ENCODE measurements around the gene RBP5.

The RBP5 gene

DNA sequence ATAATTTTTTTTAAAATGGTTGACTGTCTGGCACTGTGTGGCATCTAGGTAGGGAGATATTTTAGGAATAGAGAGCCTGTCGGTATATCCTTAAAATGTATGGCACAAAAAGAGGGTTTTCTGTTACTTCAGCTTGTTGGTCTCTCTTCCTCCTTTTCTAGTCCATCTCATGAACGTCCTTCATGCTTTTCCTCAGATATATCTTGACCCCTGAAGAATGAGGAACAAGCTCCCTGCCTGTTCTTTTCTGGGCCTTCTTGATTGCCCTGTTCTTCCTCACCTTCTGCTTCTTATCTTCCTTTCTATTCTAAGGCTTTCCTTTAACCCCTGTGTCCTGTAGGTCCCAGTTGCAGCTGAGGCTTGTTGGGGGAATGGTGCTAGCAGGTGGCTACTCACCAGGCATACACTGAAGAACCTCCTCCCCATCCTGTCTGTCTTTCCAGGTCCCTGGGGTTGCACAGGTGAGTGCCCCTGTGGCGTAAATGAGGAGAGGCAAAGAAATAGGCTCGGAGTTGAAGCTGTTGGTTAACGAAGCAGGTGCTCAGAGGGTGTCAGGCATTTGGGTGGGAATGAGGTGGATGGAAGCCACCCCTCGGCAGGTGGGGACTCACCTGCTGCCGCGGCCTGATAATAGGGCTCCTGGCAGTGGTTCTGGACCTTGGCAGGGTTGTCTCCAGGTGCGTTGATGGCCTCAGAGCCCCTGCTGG, 29.2 kb downstream of the RBP5 start:
- DNase-seq, result peak in 1 of 2 experiments; percentile 39

DNA sequence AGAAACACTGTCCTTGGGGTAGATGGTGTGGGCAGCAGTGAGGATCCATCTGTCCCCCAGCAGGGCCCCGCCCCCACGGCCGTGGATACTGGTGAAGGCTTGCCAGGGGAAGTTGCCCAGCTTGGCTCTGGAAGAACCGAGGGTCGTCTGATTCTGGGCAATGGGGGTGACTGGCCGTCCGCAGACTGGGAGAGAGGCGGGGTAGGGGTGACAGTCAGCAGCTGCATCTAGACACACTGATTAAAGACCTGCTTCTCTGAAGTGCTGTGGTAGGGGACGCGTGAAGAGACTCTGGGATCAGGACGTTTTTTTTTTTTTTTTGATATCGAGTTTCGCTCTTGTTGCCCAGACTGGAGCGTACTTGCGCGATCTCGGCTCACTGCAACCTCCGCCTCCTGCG, 31.7 kb downstream of the RBP5 start:
- no peak for DNase-seq

DNA sequence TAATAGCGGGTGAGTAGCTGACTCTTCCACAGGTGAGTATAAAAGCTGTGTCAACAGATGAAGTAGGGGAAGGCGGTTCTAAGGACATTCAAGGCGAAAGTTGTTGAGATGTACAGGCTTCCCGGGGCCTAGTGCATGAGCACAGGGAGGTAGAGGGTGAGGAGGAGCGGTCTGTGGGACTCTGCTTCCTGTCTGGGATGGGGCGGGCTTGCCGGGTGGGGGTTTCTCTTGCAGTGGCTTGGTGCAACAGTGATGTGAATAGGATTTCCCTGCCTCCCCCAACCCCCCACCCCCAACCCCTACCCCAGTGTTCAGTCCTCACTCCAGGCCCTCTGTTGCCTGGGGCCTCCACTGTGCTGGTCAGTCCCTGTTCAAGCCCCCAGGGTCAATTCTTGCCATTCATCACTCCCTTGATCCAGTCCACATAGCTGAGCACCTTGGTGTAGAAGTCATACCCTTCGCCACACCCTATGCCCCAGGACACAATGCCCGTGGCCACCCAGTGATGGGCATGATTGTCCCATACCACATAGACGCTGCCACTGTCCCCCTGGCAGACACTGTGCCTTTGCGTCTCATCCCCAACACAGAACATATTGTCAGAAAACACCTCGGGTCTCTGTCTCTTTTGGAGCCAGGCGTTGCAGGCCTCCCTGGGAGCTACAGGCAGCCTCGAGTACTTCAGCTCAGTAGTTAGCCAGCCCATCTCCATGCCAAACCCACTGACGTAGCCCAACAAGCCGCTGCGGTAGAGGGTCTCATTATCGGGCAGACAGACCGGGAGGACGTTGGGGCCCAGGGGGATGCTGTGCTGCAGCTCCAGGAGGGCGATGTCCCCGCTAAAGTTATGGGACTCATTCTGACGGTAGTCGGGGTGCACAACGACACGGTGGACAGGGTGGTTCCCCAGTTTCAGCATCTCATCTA, 32.4 kb downstream of the RBP5 start:
- no peak for DNase-seq

DNA sequence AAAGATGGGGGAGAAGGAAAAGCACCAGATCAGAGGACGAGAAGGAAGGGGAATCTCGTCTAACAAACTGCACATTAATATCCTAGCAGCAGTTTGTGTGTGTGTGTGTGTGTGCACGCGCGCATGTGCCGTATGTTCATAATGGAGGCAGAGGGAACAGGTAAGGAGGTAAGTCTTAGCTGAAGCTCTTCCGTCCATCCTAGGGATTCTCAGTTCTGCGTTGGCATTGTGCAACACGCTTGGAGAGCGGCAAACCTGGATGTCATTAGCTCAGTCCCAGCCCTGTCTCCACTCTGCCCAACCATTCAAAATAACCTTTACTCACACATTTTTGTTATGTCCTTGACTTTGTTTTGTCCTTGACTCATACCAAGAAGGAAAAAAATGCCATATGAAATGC, 34.8 kb downstream of the RBP5 start:
- DNase-seq, result no peak

DNA sequence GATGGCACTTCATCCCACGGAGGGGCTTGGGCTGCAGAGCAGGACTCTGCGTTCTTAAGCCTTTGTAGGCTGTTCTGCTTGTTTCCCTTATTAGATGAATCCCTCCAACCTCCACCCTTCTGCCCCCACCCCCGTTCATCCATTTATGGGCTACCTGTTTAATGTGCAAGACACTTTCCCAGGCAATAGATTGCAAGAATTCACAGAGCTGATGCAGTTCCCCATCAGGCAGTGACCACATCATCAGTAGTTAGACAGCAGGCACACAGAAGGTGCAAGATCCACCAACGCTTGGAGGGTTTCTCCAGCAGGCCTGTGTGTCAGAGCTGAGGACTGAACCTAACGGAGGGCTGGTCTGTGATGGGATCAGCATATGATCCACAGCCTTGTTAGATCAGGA, 35.2 kb downstream of the RBP5 start:
- DNase-seq, result no peak

DNA sequence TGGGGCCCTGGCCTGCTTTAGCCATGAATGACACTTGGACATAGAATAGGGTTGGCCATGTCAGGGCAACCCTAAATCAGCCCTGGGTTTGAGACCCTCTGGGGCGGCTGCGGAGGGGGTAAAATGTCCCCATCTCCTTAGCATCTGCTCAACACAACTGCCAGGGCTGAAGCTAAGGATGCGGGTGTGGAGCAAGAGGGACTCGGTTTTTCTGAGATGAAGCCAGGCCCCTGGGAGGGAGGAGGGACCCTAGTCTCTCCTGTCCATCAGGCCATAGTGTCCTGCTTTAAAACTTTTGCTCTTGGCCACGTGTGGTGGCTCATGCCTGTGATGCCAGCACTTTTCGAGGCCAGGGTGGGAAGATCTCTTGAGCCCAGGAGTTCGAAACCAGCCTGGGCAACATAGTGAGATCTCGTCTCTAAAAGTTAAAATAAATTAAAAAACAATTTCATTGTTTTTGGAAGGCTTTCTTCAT, 35.7 kb downstream of the RBP5 start:
- DNase-seq, result no peak

DNA sequence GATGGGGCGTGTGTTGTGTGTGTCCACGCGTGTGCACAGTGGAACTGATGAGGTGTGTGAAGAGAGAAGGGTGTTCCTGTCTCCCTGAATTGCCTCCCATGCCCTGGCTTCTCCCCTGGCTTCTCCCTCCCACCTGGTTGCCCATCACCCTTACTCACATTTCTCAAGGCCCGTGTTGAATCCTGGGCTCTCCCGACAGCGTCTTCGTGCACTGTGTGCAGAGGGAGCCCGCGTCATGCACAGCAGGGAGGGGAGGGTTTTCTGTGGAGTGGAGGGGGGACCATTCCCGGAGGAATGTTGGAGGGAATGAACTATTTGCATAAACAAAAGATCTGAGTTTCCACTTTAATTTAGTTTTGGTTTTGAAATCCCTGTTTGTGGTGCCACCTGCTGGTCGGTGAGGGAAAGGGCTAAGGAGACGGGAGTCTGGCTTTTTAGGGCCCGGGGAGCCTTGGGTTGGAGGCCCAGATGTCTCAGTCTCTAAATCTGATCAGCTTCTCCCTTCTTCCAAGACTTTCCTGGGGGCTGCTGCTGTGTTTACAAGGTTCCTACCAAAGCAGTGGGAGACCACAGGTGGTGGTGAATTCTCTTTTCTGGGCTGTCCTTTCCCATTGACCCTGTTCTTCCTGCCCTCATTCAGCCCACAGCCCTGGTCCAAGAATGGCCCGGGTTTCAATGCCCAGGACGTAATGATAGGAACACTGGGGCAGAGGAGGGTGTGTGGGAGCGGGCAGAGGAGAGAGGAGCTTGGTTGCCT, 36.3 kb downstream of the RBP5 start, which contains the start of gene C1R:
Gene C1R (minus strand): TSS at position 217 of the 757 bp plus-strand sequence. CDS start 57 bp downstream, at position 160.
- DNase-seq, result peak in 1 of 2 experiments; percentile 44

DNA sequence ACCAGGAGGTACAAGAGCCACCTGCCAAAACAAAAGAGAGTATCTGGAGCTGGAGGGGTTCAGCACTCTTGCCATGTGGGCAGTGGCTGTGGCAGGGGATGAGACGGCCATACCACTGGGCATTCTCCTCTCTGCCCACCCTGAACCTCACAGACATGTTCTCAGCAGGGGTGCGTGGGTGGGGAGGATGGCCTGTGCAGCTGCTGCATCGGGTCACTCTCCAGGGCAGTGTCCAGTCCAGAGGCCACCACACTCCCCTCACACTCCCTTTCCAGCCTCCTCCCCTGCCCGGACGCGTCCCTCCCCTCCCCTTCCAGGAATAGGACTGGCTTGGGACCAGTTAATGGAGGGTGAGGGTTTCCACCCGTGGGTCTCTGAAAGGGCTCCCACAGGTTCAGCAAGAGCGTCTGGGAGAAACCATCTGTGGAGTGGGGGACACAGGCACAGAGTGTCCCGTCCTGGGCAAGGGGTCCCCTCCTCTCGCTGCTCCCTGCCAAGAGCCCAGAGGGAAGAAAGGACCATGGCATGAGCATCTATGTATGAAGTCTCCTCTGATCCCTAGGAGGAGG, 36.9 kb downstream of the RBP5 start:
- DNase-seq, result no peak

DNA sequence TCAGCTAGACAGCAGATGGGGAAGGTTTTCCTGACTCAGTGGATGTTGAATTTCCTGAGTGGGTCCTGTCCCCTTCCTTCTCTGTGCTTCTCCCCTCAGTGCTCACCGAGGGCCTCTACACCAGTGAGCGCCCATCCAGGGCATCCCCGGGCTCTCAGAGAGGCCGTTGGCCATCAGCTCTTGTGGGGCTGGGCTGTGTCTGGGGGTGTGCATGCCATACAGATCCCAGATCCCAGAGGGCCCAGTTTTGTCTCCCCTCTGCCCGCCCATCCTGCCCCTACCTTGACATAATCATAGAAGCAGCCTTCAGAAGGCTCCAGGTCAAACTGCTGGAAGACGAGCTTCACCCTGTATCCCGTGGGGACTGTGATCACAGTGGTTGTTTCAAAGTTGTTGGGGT, 37.5 kb downstream of the RBP5 start:
- DNase-seq, result no peak

DNA sequence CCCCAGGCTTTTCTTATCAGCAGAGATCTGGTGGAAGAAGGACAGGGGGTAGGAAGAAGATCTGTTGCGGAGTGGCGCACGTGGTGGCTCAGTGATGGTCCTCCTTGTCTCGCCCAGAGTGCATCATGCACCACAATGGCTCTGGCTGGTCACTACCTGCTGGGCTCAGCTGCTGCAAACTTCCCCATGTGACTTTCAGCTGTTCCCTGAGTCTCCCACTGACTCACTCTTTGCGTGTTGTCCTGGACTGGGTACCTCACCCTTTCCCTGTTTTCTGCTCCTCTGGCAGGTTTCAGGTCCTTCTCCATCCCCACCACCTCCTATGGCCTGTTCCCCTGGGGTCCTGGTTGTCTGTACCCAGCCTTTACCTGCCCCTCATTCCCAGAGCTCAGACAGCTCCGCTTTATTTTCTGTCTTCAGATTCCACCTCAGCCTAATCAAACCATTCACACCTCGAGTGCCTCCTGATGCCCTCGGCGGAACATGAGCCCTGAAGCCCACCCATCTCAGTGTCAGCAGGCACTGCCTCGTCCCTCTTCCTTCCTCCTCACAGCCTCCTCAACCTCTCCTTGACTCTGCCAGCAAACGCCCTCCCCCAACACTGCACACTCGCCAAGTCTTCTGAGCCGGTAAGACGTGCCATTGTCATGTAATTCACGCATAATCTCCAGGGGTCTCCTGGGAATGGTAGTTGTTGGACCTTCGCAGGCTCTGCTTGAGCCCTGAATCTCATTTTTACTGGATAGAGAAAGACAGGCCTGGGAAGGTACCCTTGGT, 38.3 kb downstream of the RBP5 start:
- no peak for DNase-seq

DNA sequence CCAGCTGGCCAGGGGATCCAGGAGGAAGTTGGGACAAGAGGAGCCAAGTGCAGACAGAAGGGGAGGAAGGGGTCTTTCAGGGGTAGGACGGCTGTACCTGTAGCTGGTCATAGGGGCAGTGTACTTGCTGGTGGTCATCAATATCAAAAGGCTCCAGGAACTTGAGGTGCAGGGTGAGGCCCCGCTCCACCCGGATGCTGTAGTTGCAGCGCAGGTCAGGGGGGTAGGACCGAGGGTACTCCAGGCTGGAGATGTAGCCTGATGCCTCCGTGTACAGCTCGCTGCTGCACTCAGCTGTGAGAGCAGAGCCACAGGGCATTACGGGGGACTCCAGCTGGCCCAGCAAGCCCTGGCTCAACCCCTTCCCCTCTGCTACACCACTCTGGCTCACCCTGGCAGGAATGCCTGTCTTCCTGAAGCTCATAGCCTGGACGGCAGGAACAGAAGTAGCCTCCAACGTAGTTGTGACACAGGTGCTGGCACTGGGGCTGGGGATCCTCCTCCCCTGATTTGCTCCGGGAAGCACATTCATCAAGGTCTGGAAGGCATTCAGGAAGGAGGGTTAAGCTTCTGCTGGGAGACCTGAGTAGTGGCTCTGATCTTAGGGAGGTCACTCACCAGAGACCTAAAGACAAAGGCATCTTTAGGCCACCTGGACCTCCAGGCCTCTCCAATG, 39.4 kb downstream of the RBP5 start:
- no peak for DNase-seq

DNA sequence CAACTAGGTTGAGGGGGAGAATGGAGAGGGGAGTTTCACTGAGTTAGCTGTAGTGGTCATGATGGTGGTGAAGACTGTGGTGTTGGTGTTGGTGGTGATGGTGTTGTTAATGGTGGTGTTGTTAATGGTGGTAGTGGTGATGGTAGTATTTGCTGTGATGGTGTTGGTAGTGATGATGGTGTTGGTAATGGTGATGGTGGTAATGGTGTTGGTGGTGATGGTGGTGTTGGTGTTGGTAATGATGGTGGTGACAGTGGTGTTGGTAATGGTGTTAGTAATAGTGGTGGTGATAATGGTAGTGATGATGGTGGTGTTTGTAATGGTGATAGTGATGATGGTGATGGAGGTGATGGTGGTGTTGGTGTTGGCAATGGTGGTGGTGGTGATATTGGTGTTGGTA, 45.6 kb downstream of the RBP5 start:
- no peak for DNase-seq

DNA sequence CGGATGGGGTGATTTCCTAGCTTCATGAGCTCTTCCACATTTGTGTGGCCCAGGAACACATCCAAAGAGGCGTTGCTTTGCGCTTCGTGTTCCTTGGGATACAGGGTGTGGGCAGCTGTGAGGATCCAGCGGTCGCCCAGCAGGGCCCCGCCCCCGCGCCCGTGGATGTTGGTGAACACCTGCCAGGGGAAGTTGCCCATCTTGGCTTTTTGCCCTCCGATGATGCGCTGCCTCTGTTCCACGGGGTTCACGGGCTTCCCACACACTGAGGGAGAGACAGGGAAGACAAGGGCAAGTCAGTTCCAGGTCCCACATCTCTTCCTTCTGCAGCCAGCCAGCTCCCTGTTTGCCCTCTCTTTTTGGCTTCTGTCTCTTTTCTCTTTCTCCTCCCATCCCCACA, 47.7 kb downstream of the RBP5 start:
- DNase-seq, result no peak

DNA sequence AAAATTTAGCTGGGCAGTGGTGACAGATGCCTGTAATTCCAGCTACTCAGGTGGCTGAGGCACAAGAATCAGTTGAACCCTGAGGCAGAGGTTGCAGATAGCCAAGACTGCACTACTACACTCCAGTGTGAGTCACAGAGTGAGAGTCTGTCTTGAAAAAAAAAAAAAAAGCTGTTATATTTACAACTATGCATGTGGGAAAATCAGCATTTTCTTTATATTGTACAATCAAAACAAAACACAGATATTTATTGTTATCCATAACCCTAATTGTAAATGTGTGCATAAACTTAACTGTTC, 48.9 kb downstream of the RBP5 start:
- no peak for DNase-seq

DNA sequence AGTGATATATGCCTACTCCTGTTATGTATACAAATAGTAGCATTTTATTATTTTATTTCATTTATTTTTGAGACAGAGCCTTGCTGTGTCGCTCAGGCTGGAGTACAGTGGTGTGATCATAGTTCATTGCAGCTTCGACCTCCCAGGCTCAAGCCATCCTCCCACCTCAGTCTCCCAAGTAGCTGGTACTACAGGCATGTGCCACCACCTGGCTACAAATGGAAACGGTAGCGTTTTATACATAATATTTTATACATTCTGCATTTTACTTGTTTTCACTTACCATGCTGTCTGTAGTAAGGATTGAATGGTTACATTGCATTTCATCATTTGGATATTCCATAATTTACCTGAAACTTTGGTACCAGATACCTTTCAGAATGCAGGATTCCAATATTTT, 50.5 kb downstream of the RBP5 start:
- no peak for DNase-seq

DNA sequence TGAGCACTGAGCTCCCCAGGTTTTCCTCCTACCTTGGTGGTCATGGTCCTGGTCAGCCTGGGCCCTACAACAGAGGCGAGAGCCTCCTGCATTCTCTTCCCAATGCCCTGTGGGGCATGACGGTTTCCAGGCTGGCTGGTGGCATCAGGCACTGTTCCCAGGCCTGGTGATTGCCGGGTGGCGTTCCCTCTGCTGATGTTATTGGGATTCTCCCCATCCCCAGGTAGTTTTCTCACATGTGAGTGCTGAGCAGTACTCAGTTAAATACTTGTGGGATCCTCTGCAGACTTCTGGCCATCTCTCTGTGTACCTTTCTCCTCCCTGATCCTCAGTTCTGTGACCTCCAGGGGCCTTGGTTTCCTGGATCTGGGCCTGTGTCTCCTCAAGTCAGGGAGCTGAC, 52.2 kb downstream of the RBP5 start:
- DNase-seq, result no peak

DNA sequence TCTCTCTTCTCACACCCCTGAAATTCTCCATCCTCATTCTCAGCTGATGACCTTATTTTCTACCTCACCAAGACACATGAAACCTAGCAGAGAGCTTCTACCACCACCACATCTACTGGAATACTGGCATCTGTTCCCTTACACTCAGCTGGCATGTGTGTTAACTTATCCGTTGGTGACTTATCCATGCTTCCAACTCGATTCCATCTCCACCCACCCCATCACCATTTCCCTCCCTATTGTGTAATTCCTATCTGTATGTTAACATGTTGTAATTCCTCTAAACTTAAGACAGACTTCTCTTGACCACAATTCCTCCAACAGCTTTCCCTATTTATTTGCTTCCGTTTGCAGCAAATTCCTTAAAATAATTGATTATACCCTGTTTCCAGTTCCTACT, 52.8 kb downstream of the RBP5 start:
- no peak for DNase-seq

DNA sequence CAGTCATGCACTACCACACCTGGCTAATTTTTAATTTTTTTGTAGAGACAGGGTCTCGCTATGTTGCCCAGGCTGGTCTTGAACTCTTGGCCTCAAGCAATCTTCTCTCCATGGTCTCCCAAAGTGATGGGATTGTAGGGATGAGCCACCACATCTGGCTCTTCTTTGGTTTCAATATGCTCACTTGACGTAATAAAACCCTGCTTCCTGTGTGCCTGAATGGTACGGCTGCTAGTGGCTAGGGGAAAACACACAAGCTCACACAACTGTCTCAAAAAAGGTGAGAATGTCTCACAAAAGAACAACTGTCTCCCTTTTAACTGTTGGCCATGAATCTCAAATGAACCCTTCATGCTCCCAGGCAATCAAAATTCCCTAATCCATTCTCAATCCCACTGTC, 53.2 kb downstream of the RBP5 start:
- no peak for DNase-seq

DNA sequence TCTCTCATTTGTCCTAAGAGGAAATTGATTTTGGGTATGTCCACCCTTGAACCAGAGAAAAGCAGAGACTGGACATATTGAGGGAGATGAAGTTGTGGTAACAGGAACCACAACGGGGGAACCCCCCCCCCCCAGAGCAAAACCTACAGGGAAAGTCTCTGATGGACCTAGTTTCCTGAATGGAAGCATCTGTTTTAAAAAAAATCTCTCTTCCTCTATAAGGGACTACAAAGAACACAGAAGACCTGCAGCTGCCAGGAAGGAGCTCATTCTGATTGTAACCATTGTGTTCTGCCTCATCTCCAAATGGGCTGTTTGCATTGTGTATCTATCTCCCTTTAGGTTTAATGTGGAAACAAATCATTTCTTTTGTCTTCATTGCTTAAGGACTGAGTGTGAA, 54.7 kb downstream of the RBP5 start:
- peak in 1 of 2 experiments; percentile 47 for DNase-seq
